Subcutaneous adipose tissue (tissue), 4 donors: ENCODE results near the gene CCDC120. TPM values are rescaled to one million over a fixed set of nuclear protein-coding genes. Genes with fewer than 3 reads are reported as not detected.

Experiments
- CTCF ChIP-seq: fragments of 450-650 bp; IDR thresholded peaks from one replicate; pipeline ENCODE4 v1.5.1; 2016; ENCODE audit warnings: low read depth, mild to moderate bottlenecking, control low read depth, antibody characterized with exemption, moderate library complexity
- total RNA-seq, 4 donors: library from RNA; depleted of rRNA; stranded (reverse); fragments of >200 nt; gene quantifications; one replicate each; pipeline ENCODE4 v1.1.0, GENCODE V29; 2016

The CCDC120 gene
- total RNA-seq: 1 to 10 TPM in 2 of 4 donors, under 1 TPM in 2; 0.44 to 3.1 (median 1.2) TPM

GRCh38 chrX:49058794-49059193, at the start of gene CCDC120:
CCDC120 (plus strand) TSS chrX:49058999; CDS start chrX:49062042, 3,043 bp downstream.
- no peak for TF ChIP-seq CTCF

GRCh38 chrX:49019050-49019449, 39.7 kb upstream of the CCDC120 start:
- no peak for TF ChIP-seq CTCF

- TF ChIP-seq CTCF: no peak
These were observed 39.1 kb upstream of the CCDC120 start for GRCh38 chrX:49019599-49020249.

GRCh38 chrX:49029876-49030275, 28.9 kb upstream of the CCDC120 start:
- no peak for TF ChIP-seq CTCF

- no peak for TF ChIP-seq CTCF
These were observed 28.5 kb upstream of the CCDC120 start for GRCh38 chrX:49030283-49030682.

- TF ChIP-seq CTCF: no peak
These were observed 20.8 kb upstream of the CCDC120 start for GRCh38 chrX:49037883-49038475.

- TF ChIP-seq CTCF: no peak
These were observed 19.0 kb upstream of the CCDC120 start for GRCh38 chrX:49039598-49040375.
